ENCODE results near the gene TRMT44.

- TF ChIP-seq POLR2A (IDR thresholded peaks at IDR 0.05; ENCODE audit: low read length), result no peak
- no peak for TF ChIP-seq GATA1 (IDR thresholded peaks at IDR 0.05; ENCODE audit: low read depth, low read length)
These were observed 76.5 kb downstream of the TRMT44 start for GRCh38 chr4:8516996-8517550.
